ENCODE results near the gene TBX5.

DNA sequence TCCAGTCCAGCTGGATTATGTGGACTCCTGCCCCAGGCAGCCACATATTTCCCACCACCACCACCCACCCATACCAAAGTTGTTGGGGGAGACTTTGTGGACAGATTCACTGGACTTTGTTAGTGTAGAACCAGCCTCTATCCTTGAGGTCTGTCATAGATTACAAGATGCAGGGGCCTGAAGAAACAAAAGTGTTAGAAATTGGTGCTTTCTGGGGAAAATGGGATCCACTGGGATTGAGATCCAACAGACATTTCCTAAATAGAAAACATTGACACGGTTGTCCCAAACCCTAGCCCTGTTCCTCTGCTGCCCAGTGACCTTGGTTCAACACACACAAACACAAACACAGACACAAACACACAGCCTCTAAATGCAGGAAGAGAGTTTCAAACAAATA, 36.6 kb upstream of the TBX5 start:
- no peak for TF ChIP-seq POLR2AphosphoS5 (IDR thresholded peaks at IDR 0.05; ENCODE audit: insufficient read depth in 1 of 2, low read depth in 1 of 2)
- TF ChIP-seq, protein P1, sequence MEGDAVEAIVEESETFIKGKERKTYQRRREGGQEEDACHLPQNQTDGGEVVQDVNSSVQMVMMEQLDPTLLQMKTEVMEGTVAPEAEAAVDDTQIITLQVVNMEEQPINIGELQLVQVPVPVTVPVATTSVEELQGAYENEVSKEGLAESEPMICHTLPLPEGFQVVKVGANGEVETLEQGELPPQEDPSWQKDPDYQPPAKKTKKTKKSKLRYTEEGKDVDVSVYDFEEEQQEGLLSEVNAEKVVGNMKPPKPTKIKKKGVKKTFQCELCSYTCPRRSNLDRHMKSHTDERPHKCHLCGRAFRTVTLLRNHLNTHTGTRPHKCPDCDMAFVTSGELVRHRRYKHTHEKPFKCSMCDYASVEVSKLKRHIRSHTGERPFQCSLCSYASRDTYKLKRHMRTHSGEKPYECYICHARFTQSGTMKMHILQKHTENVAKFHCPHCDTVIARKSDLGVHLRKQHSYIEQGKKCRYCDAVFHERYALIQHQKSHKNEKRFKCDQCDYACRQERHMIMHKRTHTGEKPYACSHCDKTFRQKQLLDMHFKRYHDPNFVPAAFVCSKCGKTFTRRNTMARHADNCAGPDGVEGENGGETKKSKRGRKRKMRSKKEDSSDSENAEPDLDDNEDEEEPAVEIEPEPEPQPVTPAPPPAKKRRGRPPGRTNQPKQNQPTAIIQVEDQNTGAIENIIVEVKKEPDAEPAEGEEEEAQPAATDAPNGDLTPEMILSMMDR (IDR thresholded peaks at IDR 0.05) = no peak

Measured in vagina (tissue), 2 donors.